ENCODE measurements around the gene ERCC4. TPM values are rescaled to one million over a fixed set of nuclear protein-coding genes. Genes with fewer than 3 reads are reported as not detected.

ERCC4 gene
- total and polyA plus RNA-seq, 2 of the 8 experiments (the other 6 are each of a cell fraction or from before 2014, with no cell fraction given), result 1.6 to 13.2 TPM

- Histone ChIP-seq H3K4ac (replicated peaks; ENCODE audit: insufficient read length, low read depth, low read length) (no peak overlapping the region), H3K23me2 (ENCODE audit: low read depth, low read length) (no peaks in the 10 kb centered on the region), H3K4me1 (replicated peaks in 1 of 4; ENCODE audit: control insufficient read depth in 3 of 4, insufficient read depth in 4 of 4, low read length in 3 of 4) (no peaks in the 10 kb centered on the region), H3K9ac (replicated peaks in 1 of 4; ENCODE audit: extremely low read depth in 1 of 4, low read depth in 3 of 4, low read length in 3 of 4) (no peak overlapping the region; a peak in 1 of 7 replicates), H4K5ac (ENCODE audit: insufficient read length, low read depth, low read length) (no peak overlapping the region), H3K18ac (ENCODE audit: extremely low read depth, low read length) (no peak overlapping the region), H2AFZ (ENCODE audit: low read length) (no peak overlapping the region), H4K8ac (ENCODE audit: extremely low read depth, insufficient read depth, low read length) (no peak overlapping the region), H4K20me1 (replicated peaks in 1 of 2; ENCODE audit: control insufficient read depth in 1 of 2, insufficient read depth in 2 of 2, low read length in 2 of 2) (no peaks in the 10 kb centered on the region), H2BK15ac (ENCODE audit: low read length) (no peak overlapping the region), H2BK120ac (replicated peaks; ENCODE audit: low read depth, low read length) (no peak overlapping the region), H3K56ac (replicated peaks; ENCODE audit: insufficient read length, low read depth, low read length) (no peak overlapping the region), H2BK20ac (ENCODE audit: low read length) (no peak overlapping the region), H3K79me1 (ENCODE audit: low read depth, low read length) (no peaks in the 10 kb centered on the region), H2AK5ac (ENCODE audit: low read depth, low read length) (no peak overlapping the region), H3K23ac (ENCODE audit: insufficient read length) (no peak overlapping the region), H3K4me3 (ENCODE audit: extremely low read depth in 1 of 4, insufficient read depth in 2 of 4, low read depth in 3 of 4, low read length in 4 of 4) (no peak overlapping the region), H2BK5ac (ENCODE audit: low read depth, low read length) (no peak overlapping the region), H3K79me2 (ENCODE audit: control insufficient read depth in 1 of 2, insufficient read depth in 2 of 2, low read length in 2 of 2) (no peaks in the 10 kb centered on the region), H3K4me2 (ENCODE audit: insufficient read depth in 1 of 2, low read depth in 2 of 2, low read length in 2 of 2) (no peak overlapping the region), H3K27ac (ENCODE audit: low read depth, low read length) (no peak overlapping the region), H3K36me3 (ENCODE audit: control insufficient read depth in 2 of 4, insufficient read depth in 4 of 4, low read length in 3 of 4) (peaks cover 2 to 30% (median 11%) of the 10 kb centered on the region in 4 experiments; a peak in 7 of 8 replicates), H3K14ac (ENCODE audit: insufficient read length) (no peak overlapping the region), H4K91ac (replicated peaks; ENCODE audit: insufficient read length, low read length) (no peak overlapping the region), H2BK12ac (ENCODE audit: low read depth, low read length) (no peak overlapping the region), H3K27me3 (replicated peaks in 1 of 4; ENCODE audit: control insufficient read depth in 3 of 4, extremely low read depth in 1 of 4, insufficient read depth in 3 of 4, low read length in 3 of 4) (no peaks in the 10 kb centered on the region), H3K9me3 (ENCODE audit: insufficient read depth in 2 of 2, low read depth in 1 of 2, low read length in 1 of 2) (no peaks in the 10 kb centered on the region; a peak in 1 of 4 replicates)
- FAIRE-seq (no peak), DNase-seq (ENCODE audit: low read depth in 1 of 2, low spot score in 2 of 2) (no peak)
- 96% methylated on average over 3 of the region's 3 CpGs; no CpG with 5 or more reads in 1 of the 2 experiments for WGBS, 2 experiments (ENCODE audit: extremely low coverage in 1 of 2, insufficient coverage in 1 of 2, insufficient read length in 1 of 2, insufficient replicate concordance in 2 of 2, low coverage in 1 of 2, low lambda C conversion rate in 2 of 2, missing lambda C conversion rate in 1 of 2)
- TF ChIP-seq RBBP5 (IDR thresholded peaks at IDR 0.05; ENCODE audit: borderline replicate concordance, low read depth, low read length) (no peak), CBX8 (IDR thresholded peaks at IDR 0.05; ENCODE audit: borderline replicate concordance, low read depth, low read length) (no peak), TBP (IDR thresholded peaks at IDR 0.05; ENCODE audit: low read depth, low read length) (no peak), YY1 (IDR thresholded peaks at IDR 0.05; ENCODE audit: low read depth, low read length) (no peak), E2F6 (IDR thresholded peaks at IDR 0.05) (no peak), PHF8 (conservative IDR thresholded peaks at IDR 0.05; ENCODE audit: low read depth, low read length) (no peak), CEBPB (IDR thresholded peaks at IDR 0.05; ENCODE audit: low read depth, low read length) (no peak), MAFK (IDR thresholded peaks at IDR 0.05; ENCODE audit: low read depth, low read length) (no peak)
- ChIA-PET POLR2A (ENCODE audit: partially characterized antibody) (interaction anchor here (1.3 kb wide), 1 partner anchor 12 kb away, joined by 4 read pairs; no protein-coding TSS in a partner anchor), CTCF (ENCODE audit: partially characterized antibody) (interaction anchor here (0.6 to 1.6 kb wide), 4 partner anchors 17 to 307 kb away, joined by 3 to 4 read pairs (median 3); no protein-coding TSS in a partner anchor)
Observed at GRCh38 chr16:13940397-13940933, 20.5 kb downstream of the ERCC4 start.
